ENCODE data around the gene ERG.

Gene ERG

GRCh38 chr21:38388203-38388602, 110.1 kb downstream of the ERG start:
- DNase-seq, result no peak

- DNase-seq, result peak in 1 of 5 experiments; percentile 96
These were observed 111.3 kb downstream of the ERG start for GRCh38 chr21:38386967-38387366.

GRCh38 chr21:38385427-38386175, 112.7 kb downstream of the ERG start:
- DNase-seq, result no peak

GRCh38 chr21:38384675-38385426, 113.4 kb downstream of the ERG start:
- DNase-seq, result no peak

GRCh38 chr21:38384238-38384560, 114.1 kb downstream of the ERG start:
- DNase-seq, result no peak

GRCh38 chr21:38383411-38384237, 114.7 kb downstream of the ERG start:
- no peak for DNase-seq

- DNase-seq, result peak in 1 of 5 experiments; percentile 62
These were observed 117.7 kb downstream of the ERG start for GRCh38 chr21:38380481-38381137.

GRCh38 chr21:38379147-38379546, 119.1 kb downstream of the ERG start:
- no peak for DNase-seq

- DNase-seq, result no peak
These were observed 120.8 kb downstream of the ERG start for GRCh38 chr21:38377165-38378088.

- no peak for DNase-seq
These were observed 121.6 kb downstream of the ERG start for GRCh38 chr21:38376693-38377092.

GRCh38 chr21:38376235-38376634, 122.0 kb downstream of the ERG start:
- DNase-seq, result peak in 1 of 5 experiments; percentile 35

- DNase-seq, result no peak
These were observed 130.6 kb downstream of the ERG start for GRCh38 chr21:38367646-38368045.

- no peak for DNase-seq
These were observed 132.8 kb downstream of the ERG start for GRCh38 chr21:38365521-38365920.

GRCh38 chr21:38363693-38364092, 134.6 kb downstream of the ERG start:
- DNase-seq, result no peak

GRCh38 chr21:38361324-38361723, 137.0 kb downstream of the ERG start:
- DNase-seq, result no peak

- no peak for DNase-seq
These were observed 138.4 kb downstream of the ERG start for GRCh38 chr21:38359835-38360234.

GRCh38 chr21:38359090-38359489, 139.2 kb downstream of the ERG start:
- DNase-seq, result no peak

GRCh38 chr21:38358666-38359065, 139.6 kb downstream of the ERG start:
- no peak for DNase-seq

- DNase-seq, result no peak
These were observed 140.2 kb downstream of the ERG start for GRCh38 chr21:38358098-38358497.

- DNase-seq, result no peak
These were observed 141.2 kb downstream of the ERG start for GRCh38 chr21:38356883-38357625.

Measured in T-helper 2 cell (primary cell).